HEK293 (cell line): Measurements from ENCODE around the gene THSD4.

Experiments
- CTCF ChIA-PET: fragments of 350-600 bp; formaldehyde crosslinking; extraction: SDS; loops from one replicate; lab custom pipeline; 2021; ENCODE audit warnings: antibody characterized with exemption; lab: Yijun Ruan, JAX
- POLR2A ChIA-PET: fragments of 300-600 bp; formaldehyde crosslinking; extraction: SDS; loops from one replicate; lab custom pipeline; 2020; ENCODE audit warnings: antibody characterized with exemption, inconsistent platforms; lab: Yijun Ruan, JAX
- H3K27ac ChIP-seq: fragments of 200-500 bp; sonication (Bioruptor generic); 2 replicates; pipeline ENCODE4 v1.5.1; 2014; ENCODE audit warnings: low read depth, low read length, control low read depth, inconsistent platforms; ENCODE audit errors: extremely low read depth
- H3K36me3 ChIP-seq, 2 experiments: fragments of 200-500 bp in 1 of 2; sonication (Bioruptor generic) in 1 of 2; 1 replicate in 1 of 2; 2 replicates in 1 of 2; pipeline ENCODE4 v1.5.1; 2014 to 2017; ENCODE audit warnings: inconsistent platforms in 2 of 2, low read length in 2 of 2; ENCODE audit not compliant: control insufficient read depth in 2 of 2, insufficient read depth in 1 of 2
- H3K4me1 ChIP-seq: fragments of 200-500 bp; sonication (Bioruptor generic); 2 replicates; pipeline ENCODE4 v1.5.1; 2014; ENCODE audit warnings: mild to moderate bottlenecking, low read length, inconsistent platforms; ENCODE audit not compliant: control insufficient read depth, insufficient read depth
- H3K4me3 ChIP-seq: 2 replicates; pipeline ENCODE4 v1.5.1; 2011; ENCODE audit warnings: low read depth, mild to moderate bottlenecking, control low read depth, low read length, moderate library complexity
- H3K9me3 ChIP-seq: fragments of 200-500 bp; sonication (Bioruptor generic); 2 replicates; pipeline ENCODE4 v1.5.1; 2014; ENCODE audit warnings: low read depth, low read length, inconsistent platforms; ENCODE audit not compliant: control insufficient read depth, insufficient read depth
- SETDB1 ChIP-seq: IDR thresholded peaks from one replicate; pipeline ENCODE4 v1.6.1; 2017; ENCODE audit warnings: mild to moderate bottlenecking, low read length, moderate library complexity, mixed read lengths; ENCODE audit not compliant: insufficient read length
- ZBTB20 ChIP-seq: fragments of 450-650 bp; formaldehyde crosslinking; IDR thresholded peaks from 2 replicates; pipeline ENCODE4 v1.5.1; 2016; ENCODE audit warnings: missing biosample characterization, missing genetic modification characterization
- ZNF132 ChIP-seq: fragments of 450-650 bp; formaldehyde crosslinking; IDR thresholded peaks from 2 replicates; pipeline ENCODE4 v1.5.1; 2017; ENCODE audit warnings: missing biosample characterization, missing genetic modification characterization, borderline replicate concordance
- ZNF175 ChIP-seq: fragments of 450-650 bp; formaldehyde crosslinking; IDR thresholded peaks from 2 replicates; pipeline ENCODE4 v1.5.1; 2016; ENCODE audit warnings: missing biosample characterization, missing genetic modification characterization
- ZNF19 ChIP-seq: fragments of 450-650 bp; formaldehyde crosslinking; IDR thresholded peaks from 2 replicates; pipeline ENCODE4; 2016; ENCODE audit warnings: missing biosample characterization, missing genetic modification characterization, low read depth
- ZNF239 ChIP-seq: fragments of 450-650 bp; formaldehyde crosslinking; IDR thresholded peaks from 2 replicates; pipeline ENCODE4 v1.5.1; 2016; ENCODE audit warnings: missing biosample characterization, missing genetic modification characterization
- ZNF350 ChIP-seq: fragments of 450-650 bp; formaldehyde crosslinking; IDR thresholded peaks from 2 replicates; pipeline ENCODE4 v1.5.0; 2017; ENCODE audit warnings: missing biosample characterization, mild to moderate bottlenecking, missing genetic modification characterization
- ZNF621 ChIP-seq: fragments of 450-650 bp; formaldehyde crosslinking; IDR thresholded peaks from 2 replicates; pipeline ENCODE4 v1.5.1; 2017; ENCODE audit warnings: missing biosample characterization, missing genetic modification characterization
- ZNF623 ChIP-seq: fragments of 450-650 bp; formaldehyde crosslinking; IDR thresholded peaks from 2 replicates; pipeline ENCODE4 v1.5.1; 2016; ENCODE audit warnings: missing biosample characterization, missing genetic modification characterization
- ZNF658 ChIP-seq: fragments of 450-650 bp; formaldehyde crosslinking; IDR thresholded peaks from 2 replicates; pipeline ENCODE4; 2016; ENCODE audit warnings: missing biosample characterization, missing genetic modification characterization
- ZSCAN16 ChIP-seq: fragments of 450-650 bp; formaldehyde crosslinking; IDR thresholded peaks from 2 replicates; pipeline ENCODE4 v1.5.1; 2016; ENCODE audit warnings: missing biosample characterization, missing genetic modification characterization
- TF ChIP-seq, protein P1 (sequence below): fragments of 450-650 bp; formaldehyde crosslinking; conservative IDR thresholded peaks from 2 replicates; pipeline ENCODE4 v1.5.1; 2016; ENCODE audit warnings: low read depth, missing biosample characterization, missing genetic modification characterization
- TF ChIP-seq, protein P2 (sequence below): fragments of 450-650 bp; formaldehyde crosslinking; IDR thresholded peaks from 2 replicates; pipeline ENCODE4 v1.5.1; 2016; ENCODE audit warnings: missing biosample characterization, missing genetic modification characterization
- TF ChIP-seq, protein P3 (sequence below): fragments of 450-650 bp; formaldehyde crosslinking; IDR thresholded peaks from 2 replicates; pipeline ENCODE4 v1.5.1; 2016; ENCODE audit warnings: missing biosample characterization, missing genetic modification characterization
- TF ChIP-seq, protein P4 (sequence below): fragments of 450-650 bp; formaldehyde crosslinking; IDR thresholded peaks from 2 replicates; pipeline ENCODE4 v1.5.1; 2016; ENCODE audit warnings: missing biosample characterization, missing genetic modification characterization
- TF ChIP-seq, protein P5 (sequence below): fragments of 450-650 bp; formaldehyde crosslinking; IDR thresholded peaks from 2 replicates; pipeline ENCODE4 v1.5.1; 2016; ENCODE audit warnings: missing biosample characterization, missing genetic modification characterization

The THSD4 gene

DNA sequence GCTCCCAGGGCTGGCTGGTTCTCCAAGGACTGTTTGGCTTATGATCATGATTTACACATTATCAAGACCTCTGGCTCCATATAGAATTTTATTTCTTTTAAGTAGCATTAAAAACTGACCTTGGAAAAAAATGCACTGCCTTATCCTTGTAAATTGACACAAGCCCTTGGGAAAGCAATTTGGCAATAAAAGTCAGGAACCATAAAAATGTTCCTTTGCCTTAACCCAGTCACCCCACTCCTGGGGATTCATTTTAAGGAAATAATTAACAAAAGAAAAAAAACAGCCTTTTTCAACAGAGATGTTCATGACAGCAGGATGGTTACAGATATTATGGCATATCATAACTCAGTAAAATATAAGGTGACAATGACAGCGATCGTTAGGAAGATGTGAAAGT lies 643.4 kb downstream of the THSD4 start:
- ChIA-PET CTCF (interaction anchor here (1.2 kb wide), 1 partner anchor 42 kb away, joined by 3 read pairs; no protein-coding TSS in a partner anchor), POLR2A (no interaction called here)
- TF ChIP-seq ZNF239 (tag by site-specific recombination) (no peak), ZNF19 (tag by site-specific recombination) (no peak), ZNF350 (no peak), ZNF132 (no peak)
- no peak overlapping the region for H3K4me3 ChIP-seq
- H3K9me3 ChIP-seq = peaks cover 4% of the 10 kb centered on the region
- H3K36me3 ChIP-seq = no peaks in the 10 kb centered on the region
- H3K4me1 ChIP-seq = no peaks in the 10 kb centered on the region
- no peak overlapping the region for H3K27ac ChIP-seq

DNA sequence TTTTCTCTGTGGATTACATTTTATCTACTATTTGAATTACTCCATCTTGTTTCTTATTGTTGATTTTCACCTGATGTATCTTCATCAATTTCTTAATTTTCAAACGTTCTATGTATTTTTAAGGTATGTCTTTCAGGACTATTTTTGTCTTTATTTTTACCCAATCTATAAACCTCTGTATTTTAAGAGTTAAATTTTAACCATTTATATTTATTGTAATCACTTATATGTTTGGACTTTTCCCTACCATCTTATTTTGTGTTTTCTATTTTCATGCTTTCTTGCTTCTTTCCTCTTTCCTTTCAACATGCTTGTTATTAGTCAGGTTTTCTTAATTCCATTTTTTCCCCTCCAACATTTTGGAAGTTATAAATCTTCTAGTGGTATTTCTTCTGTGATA lies 645.6 kb downstream of the THSD4 start:
- H3K27ac ChIP-seq = no peak overlapping the region
- TF ChIP-seq, protein P1, sequence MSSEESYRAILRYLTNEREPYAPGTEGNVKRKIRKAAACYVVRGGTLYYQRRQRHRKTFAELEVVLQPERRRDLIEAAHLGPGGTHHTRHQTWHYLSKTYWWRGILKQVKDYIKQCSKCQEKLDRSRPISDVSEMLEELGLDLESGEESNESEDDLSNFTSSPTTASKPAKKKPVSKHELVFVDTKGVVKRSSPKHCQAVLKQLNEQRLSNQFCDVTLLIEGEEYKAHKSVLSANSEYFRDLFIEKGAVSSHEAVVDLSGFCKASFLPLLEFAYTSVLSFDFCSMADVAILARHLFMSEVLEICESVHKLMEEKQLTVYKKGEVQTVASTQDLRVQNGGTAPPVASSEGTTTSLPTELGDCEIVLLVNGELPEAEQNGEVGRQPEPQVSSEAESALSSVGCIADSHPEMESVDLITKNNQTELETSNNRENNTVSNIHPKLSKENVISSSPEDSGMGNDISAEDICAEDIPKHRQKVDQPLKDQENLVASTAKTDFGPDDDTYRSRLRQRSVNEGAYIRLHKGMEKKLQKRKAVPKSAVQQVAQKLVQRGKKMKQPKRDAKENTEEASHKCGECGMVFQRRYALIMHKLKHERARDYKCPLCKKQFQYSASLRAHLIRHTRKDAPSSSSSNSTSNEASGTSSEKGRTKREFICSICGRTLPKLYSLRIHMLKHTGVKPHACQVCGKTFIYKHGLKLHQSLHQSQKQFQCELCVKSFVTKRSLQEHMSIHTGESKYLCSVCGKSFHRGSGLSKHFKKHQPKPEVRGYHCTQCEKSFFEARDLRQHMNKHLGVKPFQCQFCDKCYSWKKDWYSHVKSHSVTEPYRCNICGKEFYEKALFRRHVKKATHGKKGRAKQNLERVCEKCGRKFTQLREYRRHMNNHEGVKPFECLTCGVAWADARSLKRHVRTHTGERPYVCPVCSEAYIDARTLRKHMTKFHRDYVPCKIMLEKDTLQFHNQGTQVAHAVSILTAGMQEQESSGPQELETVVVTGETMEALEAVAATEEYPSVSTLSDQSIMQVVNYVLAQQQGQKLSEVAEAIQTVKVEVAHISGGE = no peak
- TF ChIP-seq ZNF658 (tag by site-specific recombination) (no peak), ZNF623 (tag by site-specific recombination) (no peak), SETDB1 (peak; percentile 86), ZSCAN16 (tag by site-specific recombination) (no peak), ZBTB20 (tag by site-specific recombination) (no peak)
- TF ChIP-seq, protein P2, sequence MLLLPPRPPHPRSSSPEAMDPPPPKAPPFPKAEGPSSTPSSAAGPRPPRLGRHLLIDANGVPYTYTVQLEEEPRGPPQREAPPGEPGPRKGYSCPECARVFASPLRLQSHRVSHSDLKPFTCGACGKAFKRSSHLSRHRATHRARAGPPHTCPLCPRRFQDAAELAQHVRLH = 0 out of 2 replicates have a peak, but pooled peaks have one; percentile 29
- TF ChIP-seq, protein P3, sequence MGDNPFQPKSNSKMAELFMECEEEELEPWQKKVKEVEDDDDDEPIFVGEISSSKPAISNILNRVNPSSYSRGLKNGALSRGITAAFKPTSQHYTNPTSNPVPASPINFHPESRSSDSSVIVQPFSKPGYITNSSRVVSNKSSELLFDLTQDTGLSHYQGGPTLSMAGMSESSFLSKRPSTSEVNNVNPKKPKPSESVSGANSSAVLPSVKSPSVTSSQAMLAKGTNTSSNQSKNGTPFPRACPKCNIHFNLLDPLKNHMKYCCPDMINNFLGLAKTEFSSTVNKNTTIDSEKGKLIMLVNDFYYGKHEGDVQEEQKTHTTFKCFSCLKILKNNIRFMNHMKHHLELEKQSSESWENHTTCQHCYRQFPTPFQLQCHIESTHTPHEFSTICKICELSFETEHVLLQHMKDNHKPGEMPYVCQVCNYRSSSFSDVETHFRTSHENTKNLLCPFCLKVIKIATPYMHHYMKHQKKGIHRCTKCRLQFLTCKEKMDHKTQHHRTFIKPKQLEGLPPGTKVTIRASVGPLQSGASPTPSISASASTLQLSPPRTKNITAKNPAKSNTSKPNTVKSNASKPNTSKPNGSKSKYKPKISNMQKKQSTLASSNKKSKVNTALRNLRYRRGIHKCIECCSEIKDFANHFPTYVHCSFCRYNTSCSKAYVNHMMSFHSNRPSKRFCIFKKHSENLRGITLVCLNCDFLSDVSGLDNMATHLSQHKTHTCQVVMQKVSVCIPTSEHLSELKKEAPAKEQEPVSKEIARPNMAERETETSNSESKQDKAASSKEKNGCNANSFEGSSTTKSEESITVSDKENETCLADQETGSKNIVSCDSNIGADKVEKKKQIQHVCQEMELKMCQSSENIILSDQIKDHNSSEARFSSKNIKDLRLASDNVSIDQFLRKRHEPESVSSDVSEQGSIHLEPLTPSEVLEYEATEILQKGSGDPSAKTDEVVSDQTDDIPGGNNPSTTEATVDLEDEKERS = peak; percentile 50; the same call in 1 of the 2 replicates
- TF ChIP-seq, protein P4, sequence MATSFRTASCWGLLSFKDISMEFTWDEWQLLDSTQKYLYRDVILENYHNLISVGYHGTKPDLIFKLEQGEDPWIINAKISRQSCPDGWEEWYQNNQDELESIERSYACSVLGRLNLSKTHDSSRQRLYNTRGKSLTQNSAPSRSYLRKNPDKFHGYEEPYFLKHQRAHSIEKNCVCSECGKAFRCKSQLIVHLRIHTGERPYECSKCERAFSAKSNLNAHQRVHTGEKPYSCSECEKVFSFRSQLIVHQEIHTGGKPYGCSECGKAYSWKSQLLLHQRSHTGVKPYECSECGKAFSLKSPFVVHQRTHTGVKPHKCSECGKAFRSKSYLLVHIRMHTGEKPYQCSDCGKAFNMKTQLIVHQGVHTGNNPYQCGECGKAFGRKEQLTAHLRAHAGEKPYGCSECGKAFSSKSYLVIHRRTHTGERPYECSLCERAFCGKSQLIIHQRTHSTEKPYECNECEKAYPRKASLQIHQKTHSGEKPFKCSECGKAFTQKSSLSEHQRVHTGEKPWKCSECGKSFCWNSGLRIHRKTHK = no peak
- TF ChIP-seq, all 188 proteins: peak for 3
- H3K4me1 ChIP-seq = no peaks in the 10 kb centered on the region
- CTCF ChIA-PET = interaction anchor here (1.0 kb wide), 1 partner anchor 9 kb away, joined by 4 read pairs; no protein-coding TSS in a partner anchor
- H3K4me3 ChIP-seq = no peak overlapping the region
- POLR2A ChIA-PET = no interaction called here
- peaks cover 4% of the 10 kb centered on the region for H3K9me3 ChIP-seq
- peaks cover 0 to 10% of the 10 kb centered on the region in 2 experiments; a peak in 1 of 3 replicates for H3K36me3 ChIP-seq

DNA sequence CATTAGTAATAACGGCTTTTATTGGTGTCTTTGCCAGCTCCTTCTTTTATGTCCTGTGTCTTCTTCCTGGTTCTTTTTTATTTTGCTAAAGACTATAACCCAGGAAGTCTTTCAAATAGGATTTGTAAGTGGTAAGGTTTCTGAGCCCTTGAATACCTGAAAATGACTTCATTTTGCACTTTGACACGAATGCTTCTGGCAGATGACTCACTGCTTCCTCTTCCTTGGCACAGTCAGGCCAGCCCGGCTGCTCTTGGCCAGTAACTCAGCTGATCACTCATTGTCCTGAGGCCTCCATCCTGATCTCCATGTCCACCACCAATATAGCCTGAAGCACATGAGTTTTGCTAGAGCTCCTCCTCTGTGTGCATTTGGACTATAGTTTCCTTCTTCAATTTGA lies 646.4 kb downstream of the THSD4 start:
- H3K27ac ChIP-seq = no peak overlapping the region
- no peak overlapping the region for H3K4me3 ChIP-seq
- peaks cover 0 to 10% of the 10 kb centered on the region in 2 experiments; a peak in 1 of 3 replicates for H3K36me3 ChIP-seq
- peaks cover 4% of the 10 kb centered on the region for H3K9me3 ChIP-seq
- no peaks in the 10 kb centered on the region for H3K4me1 ChIP-seq
- TF ChIP-seq ZNF175 (tag by site-specific recombination) (no peak), ZNF239 (tag by site-specific recombination) (no peak), ZNF621 (tag by site-specific recombination) (no peak)
- TF ChIP-seq, protein P5, sequence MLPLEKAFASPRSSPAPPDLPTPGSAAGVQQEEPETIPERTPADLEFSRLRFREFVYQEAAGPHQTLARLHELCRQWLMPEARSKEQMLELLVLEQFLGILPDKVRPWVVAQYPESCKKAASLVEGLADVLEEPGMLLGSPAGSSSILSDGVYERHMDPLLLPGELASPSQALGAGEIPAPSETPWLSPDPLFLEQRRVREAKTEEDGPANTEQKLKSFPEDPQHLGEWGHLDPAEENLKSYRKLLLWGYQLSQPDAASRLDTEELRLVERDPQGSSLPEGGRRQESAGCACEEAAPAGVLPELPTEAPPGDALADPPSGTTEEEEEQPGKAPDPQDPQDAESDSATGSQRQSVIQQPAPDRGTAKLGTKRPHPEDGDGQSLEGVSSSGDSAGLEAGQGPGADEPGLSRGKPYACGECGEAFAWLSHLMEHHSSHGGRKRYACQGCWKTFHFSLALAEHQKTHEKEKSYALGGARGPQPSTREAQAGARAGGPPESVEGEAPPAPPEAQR (tag by site-specific recombination) = no peak
- POLR2A ChIA-PET = no interaction called here
- CTCF ChIA-PET = interaction anchor here (0.6 to 1.0 kb wide), 2 partner anchors 10 to 1769 kb away, joined by 3 to 4 read pairs; no protein-coding TSS in a partner anchor
